Mucosa of descending colon (tissue), 3 donors: ENCODE measurements around the gene TC2N. TPM values are rescaled to one million over a fixed set of nuclear protein-coding genes. Genes with fewer than 3 reads are reported as not detected.

Source experiments
- ATAC-seq: fragments of 200-7000 bp; cut with Tn5 transposase; one replicate; pipeline ENCODE4 v1.9.1; 2020; ENCODE audit warnings: mild to moderate bottlenecking, moderate library complexity
- DNase-seq, 3 donors: peaks; one replicate each; pipeline ENCODE4 v3.0.0-alpha.2; 2020
- H3K36me3 ChIP-seq: fragments of 200-600 bp; one replicate; pipeline ENCODE4 v1.8.0; 2021; ENCODE audit warnings: low read depth, mild to moderate bottlenecking
- H3K4me1 ChIP-seq: fragments of 200-600 bp; one replicate; pipeline ENCODE4 v1.8.0; 2021; ENCODE audit warnings: low read depth, mild to moderate bottlenecking
- H3K4me3 ChIP-seq: fragments of 200-600 bp; one replicate; pipeline ENCODE4 v1.8.0; 2021; ENCODE audit warnings: mild to moderate bottlenecking
- H3K9me3 ChIP-seq: fragments of 200-600 bp; one replicate; pipeline ENCODE4 v1.8.0; 2021; ENCODE audit warnings: mild to moderate bottlenecking
- CTCF ChIP-seq: fragments of 200-600 bp; IDR thresholded peaks from one replicate; pipeline ENCODE4 v1.8.0; 2022; ENCODE audit warnings: antibody characterized with exemption, mild to moderate bottlenecking
- intact Hi-C, 2 donors: fragments of 100-400 bp; cut with DNase I in 1 of 2; cut with micrococcal nuclease in 1 of 2; formaldehyde crosslinking; loops; one replicate each; pipeline versions ENCODE4 v1.11.0 to v1.11.1; 2022; cut with DNase I, micrococcal nuclease
- total RNA-seq, 3 donors: library from RNA; stranded (reverse); fragmentation: NEBNext Ultra II Directional in 2 of 3; extraction: Animal tissue kit (Norgen Biotek cat#: 25700) in 2 of 3; gene quantifications; one replicate each; pipeline versions ENCODE4 v1.2.1 to v1.2.4, GENCODE V29; 2021 to 2023
- donor health status: DM: no; HTN: no; CAD: no; lungs with moderate emphysema.
- donor health status: DM: no; HTN: no; CAD: no.
- donor health status: DM: no; HTN: yes; CAD: no.

Gene TC2N
- total RNA-seq, 3 donors from 2014 or later: 39.0 to 75.1 (median 63.6) TPM

GRCh38 chr14:91839749-91840148 is 27.6 kb downstream of the TC2N start:
- intact Hi-C loops: no loop called here

GRCh38 chr14:91837076-91837475 is 30.3 kb downstream of the TC2N start:
- peak in 1 of 3 donors; percentile 38 for DNase-seq
- no peaks in the 10 kb centered on the region for H3K36me3 ChIP-seq
- no peak for ATAC-seq
- peaks cover 13% of the 10 kb centered on the region for H3K4me1 ChIP-seq
- intact Hi-C loops: no loop called here
- TF ChIP-seq CTCF: no peak
- no peak overlapping the region for H3K4me3 ChIP-seq
- H3K9me3 ChIP-seq: no peaks in the 10 kb centered on the region

More at GRCh38 chr14:91839749-91840148, 27.6 kb downstream of the TC2N start:
- Histone ChIP-seq H3K9me3 (no peaks in the 10 kb centered on the region), H3K4me1 (peaks cover 13% of the 10 kb centered on the region), H3K4me3 (no peak overlapping the region), H3K36me3 (no peaks in the 10 kb centered on the region)
- TF ChIP-seq CTCF: no peak
- no peak for ATAC-seq
- DNase-seq: no peak

- intact Hi-C loops: no loop called here
- H3K4me3 ChIP-seq: peak overlapping the region; percentile 42
- peak; percentile 86 to 92 (median 91) for DNase-seq
- no peaks in the 10 kb centered on the region for H3K9me3 ChIP-seq
- peak; percentile 96 for ATAC-seq
- no peaks in the 10 kb centered on the region for H3K36me3 ChIP-seq
- H3K4me1 ChIP-seq: peaks cover 16% of the 10 kb centered on the region
- TF ChIP-seq CTCF: no peak
These were observed 31.2 kb downstream of the TC2N start for GRCh38 chr14:91835920-91836843.

- Histone ChIP-seq H3K9me3 (no peaks in the 10 kb centered on the region), H3K4me1 (peaks cover 18% of the 10 kb centered on the region), H3K4me3 (peak overlapping the region; percentile 42), H3K36me3 (no peaks in the 10 kb centered on the region)
- ATAC-seq (peak; percentile 35), DNase-seq (peak in 1 of 3 donors; percentile 44)
- intact Hi-C loops: no loop called here
- TF ChIP-seq CTCF: no peak
These were observed 32.0 kb downstream of the TC2N start for GRCh38 chr14:91835197-91835919.

GRCh38 chr14:91834571-91834970 is 32.8 kb downstream of the TC2N start:
- no peaks in the 10 kb centered on the region for H3K36me3 ChIP-seq
- H3K4me3 ChIP-seq: no peak overlapping the region
- H3K4me1 ChIP-seq: peaks cover 21% of the 10 kb centered on the region
- ATAC-seq (no peak), DNase-seq (no peak)
- no peaks in the 10 kb centered on the region for H3K9me3 ChIP-seq
- intact Hi-C loops: no loop called here
- TF ChIP-seq CTCF: no peak
